Measurements from ENCODE around the gene AATK. TPM values are rescaled to one million over a fixed set of nuclear protein-coding genes. Genes with fewer than 3 reads are reported as not detected.
A peak's percentile ranks its signal among the peaks of the same experiment; 100 is the strongest.

Gene AATK
- total and polyA plus RNA-seq, 9 of the 15 experiments (the other 6 are each of a cell fraction or from before 2014, with no cell fraction given): 0.11 to 0.55 (median 0.38) TPM; not detected in 5

GRCh38 chr17:81090361-81091136 is 75.5 kb downstream of the AATK start:
- Histone ChIP-seq H3K9ac (ENCODE audit: insufficient read depth in 1 of 2, low read depth in 2 of 2, low read length in 2 of 2) (peak overlapping the region in 1 of 2 experiments; percentile 84; a peak in 2 of 4 replicates), H3K4me3 (no peak overlapping the region), H3K27me3 (ENCODE audit: control insufficient read depth in 2 of 2, insufficient read depth in 2 of 2, low read length in 2 of 2) (no peaks in the 10 kb centered on the region), H3K4me1 (replicated peaks in 1 of 2; ENCODE audit: control insufficient read depth in 2 of 2, insufficient read depth in 2 of 2, low read length in 2 of 2) (peaks cover 33 to 73% of the 10 kb centered on the region in 2 experiments), H3K79me2 (ENCODE audit: control insufficient read depth, insufficient read depth, low read length) (no peaks in the 10 kb centered on the region), H2AFZ (ENCODE audit: low read depth, low read length) (no peak overlapping the region), H3K9me3 (replicated peaks; ENCODE audit: control insufficient read depth, insufficient read depth, low read depth, low read length) (no peaks in the 10 kb centered on the region), H3K9me1 (ENCODE audit: control insufficient read depth, insufficient read depth, low read length) (no peaks in the 10 kb centered on the region), H3K36me3 (ENCODE audit: control insufficient read depth, insufficient read depth, low read length) (peaks cover 46% of the 10 kb centered on the region; the same call in 2 of the 3 replicates), H4K20me1 (replicated peaks; ENCODE audit: control insufficient read depth, insufficient read depth, low read length) (0 out of 2 replicates have a peak, but pooled peaks cover 7% of the 10 kb centered on the region), H3K4me2 (ENCODE audit: insufficient read depth, low read length) (peak overlapping the region; percentile 13; the same call in 1 of the 2 replicates), H3K27ac (ENCODE audit: extremely low read depth, low read depth, low read length) (no peak overlapping the region)
- intact Hi-C loops (cut with micrococcal nuclease) (loop anchor here (2.0 kb wide), 1 partner anchor 34 kb away; no protein-coding TSS in a partner anchor), in situ Hi-C loops (cut with MboI) (no loop called here)
- ChIA-PET CTCF (ENCODE audit: low intra/inter-chr PET ratio) (no interaction called here), POLR2A (interaction anchor here (0.7 to 1.4 kb wide), 4 partner anchors 10 to 1659 kb away, joined by 3 to 7 read pairs (median 4); no protein-coding TSS in a partner anchor)
- ATAC-seq (peak; percentile 89), FAIRE-seq (peak; percentile 85), DNase-seq (ENCODE audit: extremely low read depth in 1 of 4, low spot score in 3 of 4) (peak; percentile 87 to 94 (median 92))
- no TSS peak for BruUV-seq (replicated peaks)
- WGBS (ENCODE audit: insufficient coverage, low coverage, missing lambda C conversion rate): 42% methylated on average over 21 of the region's 26 CpGs
- TF ChIP-seq THRAP3 (IDR thresholded peaks at IDR 0.05; ENCODE audit: borderline replicate concordance) (no peak), SRSF3 (IDR thresholded peaks at IDR 0.05; ENCODE audit: insufficient read depth, low read length) (no peak), MTF1 (CRISPR knock-in tag; IDR thresholded peaks at IDR 0.05; ENCODE audit: borderline replicate concordance) (no peak), MNT (conservative IDR thresholded peaks at IDR 0.05) (peak in 1 of 2 experiments; percentile 33; a peak in 2 of 4 replicates), PURB (CRISPR knock-in tag; IDR thresholded peaks at IDR 0.05; ENCODE audit: low read depth) (no peak), RERE (CRISPR knock-in tag; IDR thresholded peaks at IDR 0.05; ENCODE audit: borderline replicate concordance) (no peak), E2F6 (IDR thresholded peaks at IDR 0.05; ENCODE audit: borderline replicate concordance in 1 of 2, extremely low read depth in 1 of 2, insufficient read depth in 1 of 2, insufficient read length in 1 of 2, low read depth in 1 of 2, low read length in 1 of 2, poor library complexity in 1 of 2, severe bottlenecking in 1 of 2) (no peak), SIN3A (IDR thresholded peaks at IDR 0.05; ENCODE audit: borderline replicate concordance in 2 of 2, control insufficient read depth in 1 of 2, low read depth in 2 of 2, low read length in 2 of 2) (peak; percentile 65 to 78; a peak in 2 of 4 replicates), FOSL1 (tag; conservative IDR thresholded peaks at IDR 0.05) (no peak)
